ENCODE data around the gene TEX48.
A peak's percentile ranks its signal among the peaks of the same experiment; 100 is the strongest.

The TEX48 gene, protein sequence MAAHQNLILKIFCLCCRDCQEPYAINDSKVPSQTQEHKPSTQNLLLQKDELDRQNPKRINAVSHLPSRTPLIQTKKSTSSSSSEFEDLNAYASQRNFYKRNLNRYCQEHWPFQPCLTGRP

DNA sequence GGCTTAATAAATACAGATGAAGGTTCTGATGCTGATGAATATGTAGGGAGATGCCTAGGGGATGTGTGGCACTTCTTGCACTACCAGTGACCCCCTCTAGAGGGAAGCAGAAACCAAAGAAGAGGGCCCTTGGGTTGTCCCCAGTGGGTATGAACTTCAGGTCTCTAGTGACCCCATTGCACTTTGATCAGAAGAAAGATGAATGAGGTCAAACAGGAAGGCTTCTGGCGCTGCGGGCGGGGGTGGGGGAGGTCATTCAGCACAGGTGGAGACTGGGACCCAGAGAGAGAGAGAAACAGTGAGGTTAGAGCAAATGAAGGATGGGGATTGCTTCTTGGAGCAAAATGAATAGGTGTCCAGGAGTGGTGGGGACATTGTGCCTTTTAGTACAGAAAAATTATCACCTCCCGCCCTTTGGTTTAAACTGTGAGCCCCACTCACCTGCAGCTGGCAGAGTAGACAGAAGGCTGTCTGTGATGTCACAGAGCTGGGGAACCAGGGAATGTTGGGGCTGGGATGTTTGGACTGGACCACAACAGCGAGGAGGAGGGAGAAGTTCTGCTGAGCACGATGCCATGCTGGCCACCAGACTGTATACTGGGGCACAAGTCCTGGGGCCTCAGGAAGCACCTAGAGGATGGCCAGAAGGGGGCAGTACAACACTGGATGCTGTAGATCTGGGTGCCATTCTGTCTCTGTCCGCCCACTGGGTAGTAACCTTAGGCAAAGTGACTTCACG, at the start of gene TEX48:
TSS of gene TEX48 (minus strand) at position 599 of the 739 bp plus-strand sequence. CDS start 10,469 bp downstream, outside the sequence.
- peak; percentile 85 to 87 for DNase-seq

- no peak for DNase-seq
Measured at GRCh38 chr9:114731701-114732100, 49.7 kb upstream of the TEX48 start.

GRCh38 chr9:114729706-114730105, 47.7 kb upstream of the TEX48 start:
- DNase-seq = no peak

- DNase-seq = no peak
Measured at GRCh38 chr9:114725930-114726329, 43.9 kb upstream of the TEX48 start.

- DNase-seq = no peak
Measured at GRCh38 chr9:114724744-114725143, 42.8 kb upstream of the TEX48 start.

DNA sequence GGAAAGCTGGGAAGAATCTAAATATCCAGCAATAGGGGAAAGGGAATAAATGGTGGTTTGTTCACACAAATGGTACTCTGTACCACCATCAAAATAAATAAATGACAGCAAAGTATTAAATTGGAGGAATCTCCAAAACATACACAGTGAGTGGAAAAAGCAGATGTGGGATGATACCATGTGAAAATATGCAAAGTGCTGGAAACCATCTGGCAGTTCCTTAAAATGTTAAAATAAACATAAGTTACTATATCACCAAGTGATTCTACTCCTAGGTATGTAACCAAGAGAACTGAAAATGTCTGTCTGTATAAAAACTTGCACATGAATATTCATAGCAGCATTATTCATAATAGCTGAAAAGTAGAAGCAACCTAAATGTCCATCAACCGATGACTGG, 41.9 kb upstream of the TEX48 start:
- no peak for DNase-seq

- DNase-seq = no peak
Measured at GRCh38 chr9:114722937-114723620, 41.1 kb upstream of the TEX48 start.

DNA sequence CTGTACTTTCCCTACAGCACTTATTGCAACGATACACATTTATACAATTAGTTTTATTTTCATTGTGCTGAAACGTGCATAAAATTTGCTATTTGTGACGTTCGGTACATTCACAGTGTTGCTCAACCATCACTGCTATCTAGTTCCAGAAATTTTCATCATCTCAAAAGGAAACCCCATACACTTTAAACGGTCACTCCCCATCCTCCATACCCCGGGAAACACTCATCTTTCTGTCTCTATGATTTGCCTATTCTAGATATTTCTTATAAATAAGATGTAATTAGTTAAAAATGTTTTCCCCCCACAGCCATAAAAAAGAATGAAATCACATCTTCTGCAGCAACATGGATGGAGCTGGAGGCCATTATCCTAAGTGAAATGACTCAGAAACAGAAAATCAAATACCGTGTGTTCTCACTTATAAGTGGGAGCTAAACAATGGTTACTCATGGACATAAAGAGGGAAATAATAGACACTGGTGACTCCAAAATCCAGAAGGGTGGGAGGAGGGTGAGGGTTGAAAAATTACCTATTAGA, 40.2 kb upstream of the TEX48 start:
- no peak for DNase-seq

DNA sequence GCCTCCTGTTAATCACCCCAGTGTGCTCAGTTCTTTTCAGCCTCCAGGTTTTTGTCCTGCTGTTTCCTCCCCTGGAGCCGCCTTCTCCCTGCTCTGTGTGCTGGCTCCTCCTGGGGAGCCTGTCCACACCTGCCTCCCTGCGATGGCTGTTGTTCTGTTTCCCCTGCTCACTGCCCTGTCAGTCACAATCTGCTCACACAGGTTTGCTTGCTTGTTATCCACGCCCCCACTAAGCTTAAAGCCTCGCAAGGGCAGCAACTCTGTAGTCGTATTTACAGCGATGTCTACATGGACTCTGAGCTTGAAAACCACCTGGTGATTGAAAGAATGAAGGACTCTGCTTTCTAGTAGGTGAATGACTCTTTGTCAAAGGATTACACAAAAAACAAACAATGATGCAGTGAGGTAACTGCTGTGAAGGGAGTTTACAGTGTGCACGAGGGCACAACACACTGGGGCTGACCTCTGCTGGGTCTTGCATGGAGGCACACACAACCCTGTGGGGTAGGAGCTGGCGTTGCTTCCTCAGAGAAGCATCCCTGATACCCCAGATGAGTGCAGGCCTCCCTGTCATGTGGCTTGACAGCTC, 39.6 kb upstream of the TEX48 start:
- DNase-seq = no peak

GRCh38 chr9:114720086-114720676, 38.2 kb upstream of the TEX48 start:
- no peak for DNase-seq

DNA sequence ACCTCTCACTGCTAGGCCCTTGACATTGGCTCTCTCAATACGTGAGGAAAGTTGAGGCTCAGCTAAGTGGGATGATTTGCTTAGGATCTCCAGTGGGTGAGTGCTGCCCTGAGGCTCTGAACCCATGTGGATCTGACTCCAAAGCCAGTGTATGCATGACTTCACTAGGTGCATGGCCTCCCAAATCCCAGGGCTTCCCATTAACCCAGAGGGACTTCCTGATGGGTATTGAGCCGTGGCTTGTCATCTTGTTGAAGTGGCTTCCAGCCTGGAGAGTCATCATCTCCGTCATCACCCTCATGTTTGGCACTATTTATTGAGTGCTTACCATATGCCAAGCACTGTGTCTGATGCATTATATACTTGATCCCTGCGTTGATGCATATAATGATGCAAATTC, 37.3 kb upstream of the TEX48 start:
- DNase-seq = no peak

GRCh38 chr9:114718801-114719221, 36.8 kb upstream of the TEX48 start:
- peak; percentile 84 to 88 for DNase-seq

DNA sequence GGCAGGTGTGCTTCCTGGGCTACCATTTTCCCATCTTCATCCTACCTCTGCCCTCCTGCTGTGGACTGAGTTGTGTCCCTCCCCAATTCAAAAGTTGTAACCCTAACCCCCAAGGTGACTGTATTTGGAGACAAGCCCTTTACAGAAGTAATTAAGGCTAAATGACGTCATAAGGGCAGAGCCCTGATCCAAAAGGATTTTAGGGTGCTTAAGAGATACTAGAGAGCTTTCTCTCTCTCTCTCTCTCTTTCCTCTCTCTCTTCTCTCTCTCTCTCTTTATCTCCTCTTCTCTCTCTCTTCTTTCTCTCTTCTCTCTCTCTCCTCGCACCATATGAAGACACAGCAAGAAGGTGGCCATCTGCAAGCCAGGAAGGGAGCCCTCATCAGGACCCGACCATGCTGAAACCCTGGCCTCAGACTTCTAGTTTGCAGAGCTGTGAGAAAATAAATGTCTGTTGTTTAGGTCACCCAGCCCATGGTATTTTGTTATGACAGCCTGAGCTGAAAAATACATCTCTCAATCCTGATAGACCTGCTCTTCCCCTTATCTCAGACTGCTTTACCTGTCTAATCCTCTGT, 36.0 kb upstream of the TEX48 start:
- no peak for DNase-seq

GRCh38 chr9:114709636-114710035, 27.6 kb upstream of the TEX48 start:
- no peak for DNase-seq

DNA sequence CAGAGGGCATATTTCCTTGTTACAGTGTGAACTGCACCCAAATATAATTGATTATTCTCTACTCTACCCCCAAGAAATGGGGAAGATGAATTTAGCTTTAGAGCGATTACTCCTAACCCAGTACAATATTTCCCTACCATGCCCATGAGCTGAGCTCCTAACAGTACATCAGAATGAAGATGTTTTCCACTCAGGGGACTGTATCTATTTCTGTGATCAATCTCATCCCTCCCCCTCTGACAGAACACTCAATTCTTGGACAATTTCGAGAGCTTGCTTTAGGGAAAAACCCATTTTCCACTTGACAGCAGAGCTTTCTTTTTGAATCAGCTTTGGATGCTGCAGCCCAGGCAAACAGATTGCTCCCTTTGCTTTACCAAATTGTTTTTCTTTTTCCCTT, 24.7 kb upstream of the TEX48 start:
- no peak for DNase-seq

GRCh38 chr9:114701988-114702387, 20.0 kb upstream of the TEX48 start:
- DNase-seq = no peak

- DNase-seq = no peak
Measured at GRCh38 chr9:114697951-114698351, 16.0 kb upstream of the TEX48 start.

- DNase-seq = peak in 1 of 2 donors; percentile 14
Measured at GRCh38 chr9:114696814-114697544, 15.0 kb upstream of the TEX48 start.

GRCh38 chr9:114695948-114696347, 14.0 kb upstream of the TEX48 start:
- no peak for DNase-seq

- no peak for DNase-seq
Measured at GRCh38 chr9:114694719-114695269, 12.8 kb upstream of the TEX48 start.

- no peak for DNase-seq
Measured at GRCh38 chr9:114694146-114694545, 12.2 kb upstream of the TEX48 start.

Data from activated CD4-positive, alpha-beta T cell treated with anti-CD3 and anti-CD28 coated beads for 4 hours (primary cell).